Stimulated activated CD4-positive, alpha-beta T cell treated with anti-CD3 and anti-CD28 coated beads, Interleukin-2, amount 100 ng/mL, for 4 hours (primary cell): Measurements from ENCODE around the gene KRTAP4-6.
"Not testable (repeated sequence)": the region's sequence is repeated elsewhere in the genome, so short reads cannot be mapped to it uniquely, and the experiment has no call there.

ENCODE experiments used
- DNase-seq: peaks from one replicate; pipeline ENCODE4 v3.0.0-alpha.2; 2020; ENCODE audit warnings: low read depth

KRTAP4-6 gene

GRCh38 chr17:41140360-41141131, at the start of gene KRTAP4-6:
Gene KRTAP4-6 (minus strand): TSS chr17:41140544. CDS start chr17:41140487, 57 bp downstream.
- no peak for DNase-seq

- DNase-seq, result not testable (repeated sequence)
Measured at GRCh38 chr17:41189837-41190318, 49.5 kb upstream of the KRTAP4-6 start, which contains the start of gene KRTAP9-1. Gene KRTAP9-1 (plus strand): TSS chr17:41189887. CDS start chr17:41189887, 0 bp downstream.

- DNase-seq, result no peak
Measured at GRCh38 chr17:41186872-41187271, 46.5 kb upstream of the KRTAP4-6 start.

GRCh38 chr17:41185001-41185400, 44.7 kb upstream of the KRTAP4-6 start:
- DNase-seq, result no peak

- DNase-seq, result no peak
Measured at GRCh38 chr17:41184480-41184961, 44.2 kb upstream of the KRTAP4-6 start, which contains the start of gene KRTAP4-1. Gene KRTAP4-1 (minus strand): TSS chr17:41184911. CDS start chr17:41184854, 57 bp downstream.

- no peak for DNase-seq
Measured at GRCh38 chr17:41178843-41179616, 38.7 kb upstream of the KRTAP4-6 start.

- DNase-seq, result no peak
Measured at GRCh38 chr17:41178341-41178740, 38.0 kb upstream of the KRTAP4-6 start.

- no peak for DNase-seq
Measured at GRCh38 chr17:41177727-41178271, 37.5 kb upstream of the KRTAP4-6 start, which contains the start of gene KRTAP4-2. Gene KRTAP4-2 (minus strand): TSS chr17:41178221. CDS start chr17:41178164, 57 bp downstream.

GRCh38 chr17:41176744-41177387, 36.5 kb upstream of the KRTAP4-6 start:
- DNase-seq, result no peak

GRCh38 chr17:41171886-41172285, 31.5 kb upstream of the KRTAP4-6 start:
- DNase-seq, result no peak

- DNase-seq, result no peak
Measured at GRCh38 chr17:41168121-41168520, 27.8 kb upstream of the KRTAP4-6 start, which contains the start of gene KRTAP4-3. Gene KRTAP4-3 (minus strand): TSS chr17:41168221. CDS start chr17:41168172, 49 bp downstream.

- no peak for DNase-seq
Measured at GRCh38 chr17:41167561-41167960, 27.2 kb upstream of the KRTAP4-6 start.

GRCh38 chr17:41163828-41164227, 23.5 kb upstream of the KRTAP4-6 start:
- no peak for DNase-seq

GRCh38 chr17:41160648-41161047, 20.3 kb upstream of the KRTAP4-6 start, which contains the start of gene KRTAP4-4:
Gene KRTAP4-4 (minus strand): TSS chr17:41160748. CDS start chr17:41160691, 57 bp downstream.
- no peak for DNase-seq

GRCh38 chr17:41160190-41160589, 19.8 kb upstream of the KRTAP4-6 start:
- DNase-seq, result not testable (repeated sequence)

- no peak for DNase-seq
Measured at GRCh38 chr17:41153856-41154255, 13.5 kb upstream of the KRTAP4-6 start.

- DNase-seq, result no peak
Measured at GRCh38 chr17:41151525-41151924, 11.2 kb upstream of the KRTAP4-6 start.

- DNase-seq, result no peak
Measured at GRCh38 chr17:41150026-41150425, 9.7 kb upstream of the KRTAP4-6 start.

- DNase-seq, result no peak
Measured at GRCh38 chr17:41149652-41149985, 9.3 kb upstream of the KRTAP4-6 start, which contains the start of gene KRTAP4-5. Gene KRTAP4-5 (minus strand): TSS chr17:41149825. CDS start chr17:41149767, 58 bp downstream.

GRCh38 chr17:41148971-41149651, 8.8 kb upstream of the KRTAP4-6 start:
- not testable (repeated sequence) for DNase-seq
